ENCODE results near the gene AGBL5.

GRCh38 chr2:27118525-27119329 lies 67.3 kb downstream of the AGBL5 start, which contains the start of gene CGREF1:
- TF ChIP-seq CTCF (conservative IDR thresholded peaks at IDR 0.05) (no peak), ZFX (IDR thresholded peaks at IDR 0.05) (peak; percentile 61)

All from C4-2B (cell line).